GM21717 (cell line): ENCODE data around the gene ANO2.

Experiments
- ATAC-seq: cut with Tn5 transposase; IDR thresholded peaks from one replicate; pipeline ENCODE4 v1.9.1; 2021; ENCODE audit warnings: mild to moderate bottlenecking, moderate library complexity; ENCODE audit not compliant: unreplicated experiment

ANO2 gene

DNA sequence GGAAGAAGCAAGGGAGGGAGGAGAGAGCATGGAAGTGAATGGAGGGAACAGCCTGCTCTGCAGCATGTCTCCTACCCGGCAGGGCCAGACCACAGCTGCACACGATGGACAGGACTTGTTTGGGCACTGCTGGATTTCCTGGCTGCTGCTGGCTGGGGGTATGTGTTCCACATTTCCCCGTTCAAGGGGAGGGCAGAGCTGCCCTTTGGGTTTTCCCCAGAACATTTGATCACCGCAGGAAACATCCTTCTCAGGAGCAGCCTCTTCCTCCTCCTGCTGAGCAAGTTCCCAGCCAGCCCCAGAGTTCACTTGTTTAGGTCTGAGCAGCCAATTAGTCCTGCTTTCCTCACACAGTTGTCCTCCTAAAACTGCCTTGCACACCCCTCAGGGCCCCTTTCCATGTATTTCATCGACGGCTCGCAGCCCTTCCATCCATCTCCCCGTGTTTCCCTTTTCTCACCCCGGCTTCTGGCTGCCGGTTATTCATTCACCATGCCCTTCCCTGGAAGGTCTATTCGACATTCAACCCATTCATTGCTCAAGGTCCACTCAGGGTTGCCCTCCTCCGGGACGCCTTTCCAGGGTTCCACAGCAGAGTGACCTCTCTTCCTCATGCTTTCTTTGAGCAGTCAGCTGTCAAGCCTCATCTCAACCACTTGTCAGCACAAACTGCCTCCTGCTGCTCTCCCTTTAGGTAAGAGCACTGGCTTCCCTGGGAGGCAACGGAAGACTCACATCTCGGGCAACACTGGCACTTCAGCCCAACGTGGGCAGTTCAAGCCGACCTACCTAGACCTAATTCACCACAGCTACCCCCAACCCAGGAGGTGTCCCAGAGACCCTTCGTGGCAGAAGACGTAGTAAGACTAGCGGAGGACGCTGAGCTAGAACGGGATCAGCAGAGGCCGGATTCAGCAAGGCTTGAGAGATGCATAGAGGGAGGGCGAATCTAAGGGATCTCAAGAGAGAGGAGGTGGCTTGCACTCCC, 20.1 kb upstream of the ANO2 start:
- no peak for ATAC-seq

DNA sequence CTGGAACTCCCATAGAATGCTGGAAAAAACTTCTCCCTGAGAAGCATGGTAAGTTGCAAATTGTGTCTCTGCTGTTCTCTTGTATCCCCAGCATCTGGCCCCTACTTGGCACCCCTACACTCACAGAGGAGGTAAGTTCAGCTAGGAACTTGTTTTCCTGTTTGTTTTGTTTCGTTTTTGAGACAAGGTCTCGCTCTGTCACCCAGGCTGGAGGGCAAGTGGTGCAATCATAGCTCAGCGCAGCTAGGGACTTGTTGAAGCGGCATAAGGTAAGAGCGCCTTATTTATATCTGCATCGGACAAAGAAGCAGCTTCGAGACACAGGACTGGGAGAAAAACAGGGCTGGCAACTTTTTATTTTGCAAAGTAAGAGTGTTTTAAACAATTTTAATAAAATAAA, 18.5 kb upstream of the ANO2 start:
- ATAC-seq = no peak

DNA sequence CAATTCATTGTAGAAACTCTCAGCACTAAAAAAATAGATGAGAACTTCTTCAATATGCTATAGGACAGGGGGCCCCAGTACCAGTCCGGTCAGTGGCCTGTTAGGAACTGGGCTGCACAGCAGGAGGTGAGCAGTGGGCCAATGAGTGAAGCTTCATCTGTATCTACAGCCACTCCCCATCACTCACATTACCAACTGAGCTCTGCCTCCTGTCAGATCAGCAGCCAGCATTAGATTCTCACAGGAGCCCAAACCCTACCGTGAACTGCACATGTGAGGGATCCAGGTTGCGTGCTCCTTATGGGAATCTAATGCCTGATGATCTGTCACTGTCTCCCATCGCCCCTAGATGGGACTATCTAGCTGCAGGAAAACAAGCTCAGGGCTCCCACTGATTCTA, 15.7 kb upstream of the ANO2 start:
- no peak for ATAC-seq

DNA sequence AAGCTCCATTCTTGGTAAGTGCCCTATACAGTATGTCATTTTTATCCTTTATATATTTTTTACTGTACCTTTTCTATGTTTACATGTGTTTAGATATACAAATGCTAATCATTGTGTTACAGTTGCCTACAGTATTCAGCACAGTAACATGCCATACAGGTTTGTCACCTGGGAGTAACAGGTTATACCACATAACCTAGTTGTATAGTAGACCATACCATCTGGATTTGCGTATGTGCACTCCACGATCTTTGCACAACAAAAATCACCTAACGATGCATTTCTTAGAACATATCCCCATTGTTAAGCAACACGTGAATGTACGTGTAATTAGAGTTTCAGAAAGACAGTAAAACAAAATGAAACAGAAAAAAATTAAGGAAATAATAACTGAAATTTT, 11.9 kb upstream of the ANO2 start:
- no peak for ATAC-seq

DNA sequence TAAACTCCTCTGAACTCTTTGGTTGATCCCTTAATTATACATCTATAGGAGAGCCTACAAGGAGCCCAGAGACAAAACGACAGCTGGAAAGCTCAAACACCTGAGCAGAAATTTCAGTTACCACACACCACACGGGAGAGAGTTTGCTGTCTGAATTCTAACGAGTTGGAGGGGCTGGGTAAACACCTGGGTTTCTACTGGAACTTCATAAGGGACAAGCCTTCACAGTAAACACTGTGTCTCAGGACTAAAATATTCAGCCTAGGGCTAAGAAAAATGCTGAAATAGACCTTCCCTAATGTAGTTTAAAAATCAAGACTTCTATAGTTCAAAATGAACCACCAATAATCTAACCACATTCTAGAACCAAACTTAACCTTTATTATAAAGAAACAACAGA, 9.6 kb upstream of the ANO2 start:
- ATAC-seq = no peak

DNA sequence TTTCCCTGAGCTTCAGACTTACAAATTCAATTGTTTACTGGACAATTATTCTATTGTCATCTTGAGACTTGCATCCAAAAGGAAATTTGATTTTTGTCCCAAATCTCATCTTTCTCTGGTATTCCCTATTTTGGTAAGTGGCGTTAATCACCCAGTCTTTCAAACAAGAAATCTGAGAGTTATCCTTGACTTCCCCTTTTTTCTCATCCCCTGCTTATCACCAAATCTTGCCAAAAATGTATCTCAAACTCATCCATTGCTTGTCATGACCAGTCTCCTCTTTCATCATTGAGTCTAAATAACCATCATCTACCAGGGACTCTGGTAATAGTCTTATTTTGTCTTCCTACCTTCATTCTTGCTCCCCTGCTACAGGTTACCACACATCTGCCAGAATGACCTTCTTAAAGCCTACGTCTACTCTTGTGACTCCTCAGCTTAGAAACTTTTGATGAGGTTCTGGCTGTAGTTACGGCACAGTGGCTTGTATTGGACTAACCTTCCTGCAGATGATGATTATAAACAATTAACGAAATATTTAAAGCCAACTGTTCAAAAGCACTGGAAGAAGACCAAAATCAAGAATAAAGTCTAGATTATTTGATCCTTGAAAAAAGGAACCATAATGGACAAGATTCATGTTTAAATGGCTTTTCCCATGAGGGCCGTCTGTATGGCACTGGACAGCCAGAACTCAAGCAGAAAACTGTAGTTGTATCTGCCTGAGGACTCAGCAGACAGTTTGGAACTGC, 9.0 kb upstream of the ANO2 start:
- no peak for ATAC-seq

DNA sequence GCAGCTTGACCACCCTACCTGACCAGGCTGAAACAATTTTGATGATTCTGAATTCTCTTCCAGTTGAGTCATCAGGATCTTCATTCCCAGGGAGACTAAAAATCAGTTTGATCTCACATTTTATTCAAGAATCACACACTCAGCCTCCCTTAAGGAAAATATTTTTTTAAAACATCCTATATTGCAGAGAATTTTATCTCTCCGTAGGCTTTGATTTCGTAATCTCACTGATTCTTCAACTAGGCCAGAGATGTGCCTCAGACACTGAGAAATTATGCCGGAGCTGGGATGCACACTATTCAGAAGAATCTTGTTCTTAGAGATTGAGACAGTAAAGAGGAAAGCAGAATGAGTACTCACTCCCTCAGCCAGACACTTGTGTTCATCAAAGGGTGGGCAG, 7.0 kb upstream of the ANO2 start:
- no peak for ATAC-seq

DNA sequence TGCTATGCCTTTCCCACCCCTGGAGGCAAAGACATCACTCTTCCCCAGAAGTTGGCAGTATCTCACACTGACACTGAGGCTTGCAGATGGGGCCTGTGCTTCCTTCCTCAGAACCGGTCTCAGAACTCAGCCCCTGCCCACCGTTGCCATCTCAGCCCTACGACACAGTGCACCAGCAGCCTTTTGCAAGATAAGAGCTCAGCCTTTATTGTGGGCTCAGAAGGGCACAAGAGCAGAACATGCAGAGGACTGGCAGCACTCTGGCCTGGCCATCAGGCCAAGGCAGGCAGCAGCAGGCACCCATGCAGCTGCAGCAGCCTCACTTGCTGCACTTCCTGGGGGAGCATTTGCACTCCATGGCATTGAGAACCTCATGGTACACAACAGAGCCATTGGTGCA, 3.6 kb upstream of the ANO2 start:
- no peak for ATAC-seq

DNA sequence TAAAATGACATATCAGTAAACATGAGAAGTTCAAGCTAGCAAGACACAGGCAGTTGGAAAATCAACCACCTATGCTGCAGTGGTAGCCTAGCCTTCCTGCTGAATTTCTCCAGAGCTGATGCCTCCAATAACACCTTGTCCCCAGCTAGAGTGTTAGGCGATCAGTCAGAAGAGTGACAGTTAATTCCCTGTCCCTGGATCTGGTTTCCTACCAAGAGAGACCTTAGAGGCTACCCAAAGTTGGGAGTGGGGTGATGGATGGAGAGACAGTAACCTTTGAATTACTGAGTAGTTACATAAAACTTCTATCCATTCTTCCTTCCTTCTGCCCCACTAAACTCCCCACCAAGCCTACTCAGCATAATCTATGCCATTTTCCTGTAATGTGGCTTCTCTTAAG, 1.9 kb upstream of the ANO2 start:
- no peak for ATAC-seq

DNA sequence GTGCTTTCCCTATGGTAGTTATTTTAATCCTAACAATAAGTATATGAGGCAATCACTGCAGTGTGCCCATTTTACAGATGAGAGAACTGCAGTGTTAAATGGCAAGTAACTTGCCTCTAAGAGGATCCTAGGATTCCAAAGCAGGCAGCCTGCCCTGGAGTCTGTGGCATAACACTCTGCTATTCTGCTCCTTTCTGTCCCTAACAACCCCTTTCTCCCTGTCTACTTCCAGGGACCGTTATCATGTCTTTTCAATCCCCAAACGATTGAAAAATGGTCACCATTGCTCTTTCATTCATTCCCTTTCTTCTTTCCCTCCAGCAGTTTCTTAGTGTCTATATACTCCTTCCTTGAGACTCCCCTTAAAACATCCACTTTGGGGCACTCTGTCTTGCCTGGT, 1.3 kb upstream of the ANO2 start:
- ATAC-seq = no peak

DNA sequence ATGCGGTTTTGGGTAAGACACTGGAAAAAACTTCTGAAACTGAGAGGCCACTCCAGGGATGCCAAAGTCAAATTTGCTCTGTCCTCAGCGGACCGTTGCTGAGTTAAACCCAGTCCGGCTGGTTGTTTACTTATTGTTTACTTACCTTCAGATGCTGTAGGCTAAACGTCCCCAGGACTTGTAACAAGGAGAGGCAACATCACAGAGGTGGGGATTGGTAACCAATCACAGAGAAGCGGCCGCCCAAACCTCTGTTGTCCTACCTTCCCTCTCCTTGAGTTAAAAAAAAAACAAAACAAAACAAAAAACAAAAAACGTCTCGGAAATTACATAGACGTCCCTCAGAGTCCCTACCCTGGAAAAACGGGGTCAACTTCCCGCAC, 380 bp downstream of the ANO2 start:
- ATAC-seq = no peak

DNA sequence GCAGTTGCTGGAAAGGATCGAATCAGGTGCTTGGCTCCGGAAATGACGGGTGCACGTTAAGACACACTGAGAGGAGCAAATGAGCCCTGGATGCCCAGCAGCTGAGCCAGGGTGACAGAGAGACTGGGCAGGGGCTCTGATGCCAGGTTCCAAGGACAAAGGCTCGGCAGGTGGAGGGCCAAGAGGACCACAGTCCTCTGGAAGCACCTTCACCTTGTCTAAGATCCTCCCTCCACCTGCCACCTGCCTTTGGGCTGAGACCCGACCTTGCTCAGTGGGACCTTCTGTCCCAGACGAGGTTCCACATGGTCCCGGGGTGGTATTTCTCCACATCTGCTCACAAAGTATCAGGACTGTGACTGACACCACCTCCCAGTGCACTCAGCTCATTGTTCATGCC, 1.0 kb downstream of the ANO2 start:
- ATAC-seq = no peak

DNA sequence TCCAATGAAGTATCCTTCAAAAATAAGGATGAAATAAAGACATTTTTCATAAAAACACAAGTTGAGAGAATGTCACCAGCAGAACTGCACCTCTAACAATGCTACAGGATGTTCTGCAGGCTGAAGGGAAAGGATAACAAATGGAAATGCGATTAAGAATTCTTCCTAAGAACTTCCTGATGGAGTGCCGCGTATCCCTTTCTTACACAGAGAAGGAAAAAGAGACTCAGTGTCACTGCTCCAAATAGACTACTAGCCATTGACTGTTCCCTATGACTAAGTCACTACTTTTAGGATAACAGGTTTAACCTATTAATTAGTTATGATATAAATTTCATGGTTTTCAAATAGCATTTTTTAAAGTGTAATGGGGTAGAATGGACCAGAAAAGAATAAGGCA, 3.2 kb downstream of the ANO2 start:
- ATAC-seq = no peak

DNA sequence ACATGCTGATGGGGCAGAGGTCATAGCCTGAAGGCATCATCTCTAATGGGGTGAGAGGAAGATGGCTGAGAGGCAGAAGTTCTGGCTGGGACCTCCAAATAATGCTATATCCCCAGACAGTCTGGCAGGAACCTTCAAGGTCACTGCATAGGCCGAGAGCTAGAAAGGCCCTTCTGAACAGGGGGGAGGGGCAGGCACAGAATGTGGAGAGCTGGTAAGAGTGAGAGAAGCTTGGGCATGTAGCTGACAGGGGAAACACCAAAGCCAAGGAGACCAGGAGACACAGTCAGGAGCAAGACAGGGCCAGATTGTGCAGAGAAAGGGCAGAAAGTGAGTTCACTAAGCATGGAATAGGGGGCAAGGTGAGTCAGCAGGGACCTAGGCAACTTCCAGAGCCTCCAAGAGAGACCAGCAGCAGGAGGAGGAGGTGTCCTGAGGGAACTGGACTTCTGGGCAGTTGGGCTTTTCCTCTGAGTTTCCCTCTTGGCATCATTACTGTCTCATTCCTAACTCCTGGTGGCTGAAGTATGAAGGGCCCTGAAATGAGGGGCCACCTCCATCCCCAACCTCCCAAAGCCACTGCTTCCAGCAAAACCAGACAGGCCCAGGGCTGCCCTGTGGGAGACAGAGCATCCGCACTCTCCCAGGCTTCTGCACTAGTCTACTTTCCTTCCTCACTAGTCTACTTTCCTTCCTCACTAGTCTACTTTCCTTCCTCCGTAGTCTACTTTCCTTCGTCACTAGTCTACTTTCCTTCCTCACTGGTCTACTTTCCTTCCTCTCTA, 17.1 kb downstream of the ANO2 start:
- no peak for ATAC-seq

DNA sequence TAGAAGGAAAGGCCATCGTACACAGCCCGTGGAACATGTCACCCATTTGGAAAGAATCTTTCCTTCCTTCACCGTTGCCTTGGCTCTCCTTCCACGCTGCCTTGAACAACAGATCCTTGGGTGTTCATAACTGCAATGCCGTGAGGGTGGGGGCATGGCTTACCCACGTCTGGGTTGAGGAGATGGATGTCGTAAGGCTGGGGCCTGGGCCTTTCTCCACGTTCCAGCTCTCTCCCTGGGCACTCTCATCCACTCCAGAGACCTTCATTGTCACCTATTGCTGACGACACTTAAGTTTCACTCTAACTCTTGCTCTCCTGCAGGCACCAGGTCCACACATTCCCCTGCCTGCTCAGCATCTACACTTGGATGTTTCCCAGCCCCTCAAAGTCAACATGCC, 19.4 kb downstream of the ANO2 start:
- no peak for ATAC-seq

DNA sequence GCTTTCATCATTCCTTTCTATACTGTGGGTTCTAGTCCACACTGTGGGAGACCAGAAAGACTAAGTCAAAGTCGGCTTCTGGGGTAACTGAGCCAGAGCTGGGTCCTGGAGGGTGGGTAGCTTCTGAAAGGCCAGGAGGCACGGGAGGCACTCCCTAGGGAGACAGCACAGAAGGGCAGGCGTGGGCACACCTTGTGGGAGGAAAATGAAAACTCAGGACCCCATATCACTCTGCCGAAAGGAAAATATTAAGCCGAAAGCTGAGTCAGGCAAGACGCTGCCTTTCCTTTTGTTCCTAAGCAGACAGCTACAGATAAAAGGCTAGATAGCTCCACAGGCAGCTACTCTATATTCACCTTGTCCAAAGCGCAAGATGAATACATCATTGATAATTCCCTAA, 20.7 kb downstream of the ANO2 start:
- no peak for ATAC-seq

DNA sequence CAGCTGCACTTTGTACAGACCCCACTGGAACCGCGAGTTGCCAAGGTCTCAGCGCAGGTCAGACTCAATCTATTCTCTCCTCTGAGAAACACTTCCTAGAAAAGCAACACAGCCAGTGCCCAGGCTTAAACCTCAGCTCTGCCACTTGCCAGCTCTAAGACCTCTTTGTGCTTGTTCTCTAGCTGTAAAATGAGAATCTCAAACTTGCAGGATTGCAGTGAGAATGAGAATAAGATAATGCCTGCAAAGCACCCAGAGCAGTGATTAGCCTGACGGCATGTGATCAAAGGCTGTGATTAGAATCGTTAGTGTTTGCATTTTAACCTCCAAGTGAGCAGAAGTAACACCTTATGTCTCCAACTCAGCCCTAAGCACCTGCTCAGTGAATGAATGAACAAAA, 21.3 kb downstream of the ANO2 start:
- ATAC-seq = no peak

DNA sequence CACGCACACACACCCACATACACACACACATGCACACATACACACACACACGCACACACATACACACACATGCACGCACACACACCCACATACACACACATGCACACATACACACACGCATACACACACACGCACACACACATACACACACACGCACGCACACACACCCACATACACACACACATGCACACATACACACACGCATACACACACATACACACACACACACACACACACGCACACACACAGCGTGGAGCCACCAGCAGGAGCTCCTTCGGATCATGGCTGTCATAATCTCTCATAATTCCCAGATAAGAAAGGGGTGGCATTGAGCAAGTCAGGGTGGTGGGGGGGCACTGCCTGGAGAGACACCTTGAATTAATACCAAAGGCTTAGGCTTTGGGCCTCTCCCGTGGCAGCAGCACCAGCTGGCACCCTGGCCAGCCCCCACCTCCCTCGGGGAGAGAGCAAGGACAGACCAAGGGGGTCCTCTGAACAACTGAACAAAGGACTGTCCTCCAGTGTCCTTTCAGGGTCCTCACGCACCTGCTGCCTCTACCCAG, 21.9 kb downstream of the ANO2 start:
- ATAC-seq = no peak

DNA sequence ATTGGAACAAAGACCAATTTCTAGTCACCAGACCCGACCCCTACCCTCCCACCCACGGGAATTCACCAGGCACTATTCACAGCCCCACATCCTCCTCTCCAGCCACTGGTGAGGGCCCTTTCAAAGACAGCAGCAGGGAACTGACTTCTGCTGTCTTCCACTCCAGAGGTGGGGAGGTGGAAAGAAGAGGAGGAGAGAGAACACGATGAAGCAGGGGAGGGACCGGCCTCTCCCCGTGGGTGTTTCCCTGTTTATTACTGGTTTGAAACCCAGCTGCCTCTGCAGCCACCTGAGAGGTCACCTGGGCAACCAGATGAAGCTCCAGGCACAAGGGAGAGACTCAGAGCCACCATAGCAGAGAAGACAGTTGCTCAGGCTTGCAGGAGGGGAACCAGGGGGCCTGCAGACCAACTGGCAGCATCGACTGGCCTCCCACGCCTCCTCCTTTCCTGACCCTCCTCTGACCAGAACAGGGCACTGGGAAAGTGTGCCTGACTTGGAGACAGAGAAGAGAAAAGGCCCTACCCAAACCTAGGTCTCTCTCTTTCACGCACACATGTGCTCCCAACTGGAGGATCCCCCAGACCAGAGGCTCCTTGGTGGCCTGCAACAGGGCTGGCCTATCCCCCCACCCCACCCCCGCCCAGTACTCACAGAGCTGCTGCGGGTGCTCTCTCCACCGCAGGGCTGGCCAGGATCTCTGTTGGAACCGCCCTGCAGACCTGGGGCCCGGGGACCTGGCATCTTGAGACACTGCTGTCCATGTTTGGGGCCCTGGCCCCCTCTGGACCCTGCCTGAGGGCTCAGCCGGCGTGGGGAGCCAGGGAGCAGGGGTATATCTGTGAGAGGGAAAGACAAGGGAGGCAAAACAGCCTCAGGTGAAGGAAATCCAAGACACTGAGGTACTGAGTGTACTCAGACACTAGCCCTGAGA, 22.8 kb downstream of the ANO2 start:
- no peak for ATAC-seq
